ENCODE data around the gene TIMP4.
A peak's percentile ranks its signal among the peaks of the same experiment; 100 is the strongest.

The TIMP4 gene

GRCh38 chr3:12185172-12185710 is 26.5 kb upstream of the TIMP4 start:
- no peak for DNase-seq

GRCh38 chr3:12184541-12184940 is 25.8 kb upstream of the TIMP4 start:
- DNase-seq: no peak

GRCh38 chr3:12182687-12183441 is 24.2 kb upstream of the TIMP4 start:
- no peak for DNase-seq

- no peak for DNase-seq
These were observed 23.1 kb upstream of the TIMP4 start for GRCh38 chr3:12181806-12182205.

- no peak for DNase-seq
These were observed 22.6 kb upstream of the TIMP4 start for GRCh38 chr3:12181301-12181700.

GRCh38 chr3:12180631-12181030 is 21.9 kb upstream of the TIMP4 start:
- no peak for DNase-seq

- DNase-seq: no peak
These were observed 21.5 kb upstream of the TIMP4 start for GRCh38 chr3:12180218-12180617.

- DNase-seq: no peak
These were observed 20.7 kb upstream of the TIMP4 start for GRCh38 chr3:12179441-12179840.

- peak; percentile 80 for DNase-seq
These were observed 19.5 kb upstream of the TIMP4 start for GRCh38 chr3:12178091-12178820.

- DNase-seq: no peak
These were observed 18.4 kb upstream of the TIMP4 start for GRCh38 chr3:12177126-12177525.

- DNase-seq: peak; percentile 83
These were observed 17.2 kb upstream of the TIMP4 start for GRCh38 chr3:12175844-12176453.

GRCh38 chr3:12175137-12175593 is 16.5 kb upstream of the TIMP4 start:
- no peak for DNase-seq

GRCh38 chr3:12170207-12170606 is 11.5 kb upstream of the TIMP4 start:
- DNase-seq: no peak

- DNase-seq: no peak
These were observed 7.2 kb upstream of the TIMP4 start for GRCh38 chr3:12165909-12166308.

GRCh38 chr3:12159227-12159601 is 502 bp upstream of the TIMP4 start:
- DNase-seq: peak; percentile 61

GRCh38 chr3:12157026-12157425 is 1.7 kb downstream of the TIMP4 start:
- DNase-seq: no peak

- DNase-seq: peak; percentile 91
These were observed 2.9 kb downstream of the TIMP4 start for GRCh38 chr3:12155828-12156227.

- peak; percentile 63 for DNase-seq
These were observed 3.4 kb downstream of the TIMP4 start for GRCh38 chr3:12155264-12155663.

- no peak for DNase-seq
These were observed 4.6 kb downstream of the TIMP4 start for GRCh38 chr3:12154151-12154550.

- DNase-seq: no peak
These were observed 8.6 kb downstream of the TIMP4 start for GRCh38 chr3:12150112-12150511.

GRCh38 chr3:12149029-12149428 is 9.7 kb downstream of the TIMP4 start:
- DNase-seq: no peak

GRCh38 chr3:12148183-12148940 is 10.3 kb downstream of the TIMP4 start:
- DNase-seq: no peak
